Astrocyte (in vitro differentiated cells and primary cell): ENCODE measurements around the gene RAP1A. TPM values are rescaled to one million over a fixed set of nuclear protein-coding genes. Genes with fewer than 3 reads are reported as not detected.

Source experiments
- DNase-seq: peaks from one replicate; pipeline ENCODE4 v3.0.0-alpha.2; 2010; ENCODE audit warnings: low read depth
- FAIRE-seq: peaks from 2 replicates; lab custom pipeline; 2011; peaks lifted over from hg19 to GRCh38; lab: Jason Lieb, UNC
- H2AFZ ChIP-seq: 2 replicates; pipeline ENCODE4 v1.6.0; 2012; ENCODE audit warnings: low read depth, low read length, inconsistent platforms
- H3K27ac ChIP-seq: 2 replicates; pipeline ENCODE4 v1.5.1; 2011; ENCODE audit warnings: low read depth, low read length, inconsistent platforms
- H3K27me3 ChIP-seq: 2 replicates; pipeline ENCODE4 v1.6.0; 2011; ENCODE audit warnings: low read length, inconsistent platforms; ENCODE audit not compliant: insufficient read depth
- H3K36me3 ChIP-seq: 2 replicates; pipeline ENCODE4 v1.5.1; 2011; ENCODE audit warnings: low read length, inconsistent platforms; ENCODE audit not compliant: insufficient read depth
- H3K4me1 ChIP-seq: 2 replicates; pipeline ENCODE4 v1.5.1; 2011; ENCODE audit warnings: low read length, inconsistent platforms; ENCODE audit not compliant: insufficient read depth
- H3K4me2 ChIP-seq: 2 replicates; pipeline ENCODE4 v1.6.0; 2012; ENCODE audit warnings: low read length, inconsistent platforms
- H3K4me3 ChIP-seq: 2 replicates; pipeline ENCODE4 v1.5.1; 2011; ENCODE audit warnings: low read depth, mild to moderate bottlenecking, low read length, inconsistent platforms; ENCODE audit not compliant: insufficient read depth
- H3K79me2 ChIP-seq: 2 replicates; pipeline ENCODE4 v1.6.0; 2012; ENCODE audit warnings: mild to moderate bottlenecking, low read length, inconsistent platforms; ENCODE audit not compliant: insufficient read depth
- H3K9ac ChIP-seq: 2 replicates; pipeline ENCODE4 v1.6.0; 2012; ENCODE audit warnings: mild to moderate bottlenecking, low read length, inconsistent platforms
- H3K9me3 ChIP-seq: 2 replicates; pipeline ENCODE4 v1.5.1; 2012; ENCODE audit warnings: low read depth, mild to moderate bottlenecking, low read length, inconsistent platforms; ENCODE audit not compliant: insufficient read depth
- H4K20me1 ChIP-seq: 2 replicates; pipeline ENCODE4 v1.6.0; 2012; ENCODE audit warnings: low read length, inconsistent platforms; ENCODE audit not compliant: insufficient read depth
- H3K27ac Mint-ChIP-seq: one replicate; pipeline ENCODE4 v1.8.0; 2021; ENCODE audit warnings: mild to moderate bottlenecking, mixed read lengths; ENCODE audit not compliant: unreplicated experiment
- H3K27me3 Mint-ChIP-seq: one replicate; pipeline ENCODE4 v1.8.0; 2021; ENCODE audit warnings: low read depth, mixed read lengths; ENCODE audit not compliant: unreplicated experiment
- H3K36me3 Mint-ChIP-seq: one replicate; pipeline ENCODE4 v1.8.0; 2021; ENCODE audit warnings: low read depth, mixed read lengths; ENCODE audit not compliant: unreplicated experiment
- H3K4me1 Mint-ChIP-seq: one replicate; pipeline ENCODE4 v1.8.0; 2021; ENCODE audit warnings: low read depth, mixed read lengths; ENCODE audit not compliant: unreplicated experiment
- H3K4me3 Mint-ChIP-seq: one replicate; pipeline ENCODE4 v1.8.0; 2021; ENCODE audit warnings: mild to moderate bottlenecking, moderate library complexity, mixed read lengths; ENCODE audit not compliant: unreplicated experiment
- H3K9me3 Mint-ChIP-seq: one replicate; pipeline ENCODE4 v1.8.0; 2021; ENCODE audit warnings: mild to moderate bottlenecking, mixed read lengths; ENCODE audit not compliant: unreplicated experiment
- EZH2 ChIP-seq: IDR thresholded peaks from 2 replicates; pipeline ENCODE4 v1.6.1; 2012; ENCODE audit warnings: mild to moderate bottlenecking, low read length, inconsistent platforms; ENCODE audit not compliant: insufficient read depth
- total RNA-seq: library from RNA; stranded (reverse); gene quantifications from 2 replicates; pipeline ENCODE4 v1.2.1, GENCODE V29; 2021
- TF ChIP-seq, protein P1 (sequence below): IDR thresholded peaks from 2 replicates; pipeline ENCODE4 v1.5.1; 2011; ENCODE audit warnings: low read depth, mild to moderate bottlenecking, inconsistent platforms, low read length, moderate library complexity; ENCODE audit not compliant: insufficient read depth

The RAP1A gene
- total RNA-seq, 1 donor from 2014 or later, result 66.6 TPM

DNA sequence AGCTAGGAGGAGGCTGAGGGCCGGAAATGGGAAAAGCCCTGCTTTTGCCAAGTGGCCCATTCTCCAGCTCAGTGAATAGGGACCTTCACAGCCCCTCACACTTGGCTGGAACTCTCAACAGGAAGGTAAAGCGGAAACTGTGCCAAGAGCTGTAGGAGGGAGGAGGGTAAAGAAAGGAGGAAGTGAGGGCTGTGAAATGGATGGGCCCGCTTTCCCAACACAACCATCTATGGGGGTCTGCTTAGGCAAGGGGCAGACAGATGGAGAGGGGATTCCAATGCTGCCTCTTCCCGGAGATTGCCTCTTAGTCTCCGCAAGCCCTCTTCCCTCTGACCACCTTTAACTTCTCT lies 114.4 kb downstream of the RAP1A start:
- Mint-ChIP-seq H3K4me3 (no peak overlapping the region), H3K4me1 (peaks cover 18% of the 10 kb centered on the region), H3K27ac (no peak overlapping the region), H3K36me3 (peaks cover 9% of the 10 kb centered on the region), H3K9me3 (no peaks in the 10 kb centered on the region), H3K27me3 (no peaks in the 10 kb centered on the region)
- no peaks in the 10 kb centered on the region for H3K9me3 ChIP-seq
- H2AFZ ChIP-seq, result peak overlapping the region; percentile 26
- peak overlapping the region; percentile 68 for H3K4me2 ChIP-seq
- no peaks in the 10 kb centered on the region for H3K79me2 ChIP-seq
- FAIRE-seq, result no peak
- H3K4me1 ChIP-seq, result peaks cover 33% of the 10 kb centered on the region
- no peaks in the 10 kb centered on the region for H3K27me3 ChIP-seq
- TF ChIP-seq, protein P1, sequence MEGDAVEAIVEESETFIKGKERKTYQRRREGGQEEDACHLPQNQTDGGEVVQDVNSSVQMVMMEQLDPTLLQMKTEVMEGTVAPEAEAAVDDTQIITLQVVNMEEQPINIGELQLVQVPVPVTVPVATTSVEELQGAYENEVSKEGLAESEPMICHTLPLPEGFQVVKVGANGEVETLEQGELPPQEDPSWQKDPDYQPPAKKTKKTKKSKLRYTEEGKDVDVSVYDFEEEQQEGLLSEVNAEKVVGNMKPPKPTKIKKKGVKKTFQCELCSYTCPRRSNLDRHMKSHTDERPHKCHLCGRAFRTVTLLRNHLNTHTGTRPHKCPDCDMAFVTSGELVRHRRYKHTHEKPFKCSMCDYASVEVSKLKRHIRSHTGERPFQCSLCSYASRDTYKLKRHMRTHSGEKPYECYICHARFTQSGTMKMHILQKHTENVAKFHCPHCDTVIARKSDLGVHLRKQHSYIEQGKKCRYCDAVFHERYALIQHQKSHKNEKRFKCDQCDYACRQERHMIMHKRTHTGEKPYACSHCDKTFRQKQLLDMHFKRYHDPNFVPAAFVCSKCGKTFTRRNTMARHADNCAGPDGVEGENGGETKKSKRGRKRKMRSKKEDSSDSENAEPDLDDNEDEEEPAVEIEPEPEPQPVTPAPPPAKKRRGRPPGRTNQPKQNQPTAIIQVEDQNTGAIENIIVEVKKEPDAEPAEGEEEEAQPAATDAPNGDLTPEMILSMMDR, result no peak
- no peak for TF ChIP-seq EZH2
- H3K4me3 ChIP-seq, result no peak overlapping the region
- H3K9ac ChIP-seq, result peak overlapping the region; percentile 21
- peak overlapping the region; percentile 36 for H3K27ac ChIP-seq
- H3K36me3 ChIP-seq, result no peaks in the 10 kb centered on the region
- DNase-seq, result no peak
- H4K20me1 ChIP-seq, result peaks cover 27% of the 10 kb centered on the region

DNA sequence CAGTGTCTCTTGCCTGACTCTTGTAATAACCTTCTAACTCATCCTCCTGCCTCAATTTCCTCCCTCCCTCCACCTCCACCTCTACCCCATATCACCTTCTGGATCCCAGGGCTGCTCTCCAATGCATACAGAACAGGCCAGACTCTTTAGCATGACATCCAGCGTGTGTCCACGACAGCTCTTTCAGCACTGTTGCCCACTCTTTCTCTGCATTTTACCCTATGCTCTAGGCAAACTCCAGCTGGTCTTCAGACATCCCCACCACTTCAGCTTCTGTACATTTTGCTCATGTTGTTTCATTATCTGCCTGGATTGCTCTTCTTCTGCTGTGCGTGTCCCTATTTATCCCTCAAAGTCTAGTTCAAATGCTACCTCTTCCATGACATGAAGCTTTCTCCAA lies 114.8 kb downstream of the RAP1A start:
- H3K36me3 Mint-ChIP-seq, result peaks cover 9% of the 10 kb centered on the region
- peaks cover 18% of the 10 kb centered on the region for H3K4me1 Mint-ChIP-seq
- no peaks in the 10 kb centered on the region for H3K27me3 Mint-ChIP-seq
- no peak overlapping the region for H2AFZ ChIP-seq
- peaks cover 33% of the 10 kb centered on the region for H3K4me1 ChIP-seq
- H3K4me3 Mint-ChIP-seq, result no peak overlapping the region
- no peak overlapping the region for H3K27ac ChIP-seq
- no peak overlapping the region for H3K9ac ChIP-seq
- no peak overlapping the region for H3K27ac Mint-ChIP-seq
- H3K79me2 ChIP-seq, result no peaks in the 10 kb centered on the region
- H3K9me3 Mint-ChIP-seq, result no peaks in the 10 kb centered on the region
- no peak for FAIRE-seq
- H3K36me3 ChIP-seq, result no peaks in the 10 kb centered on the region
- H3K9me3 ChIP-seq, result no peaks in the 10 kb centered on the region
- TF ChIP-seq, protein P1, result no peak
- TF ChIP-seq EZH2, result no peak
- no peaks in the 10 kb centered on the region for H3K27me3 ChIP-seq
- no peak overlapping the region for H3K4me3 ChIP-seq
- no peak for DNase-seq
- peaks cover 27% of the 10 kb centered on the region for H4K20me1 ChIP-seq
- H3K4me2 ChIP-seq, result peak overlapping the region; percentile 68

DNA sequence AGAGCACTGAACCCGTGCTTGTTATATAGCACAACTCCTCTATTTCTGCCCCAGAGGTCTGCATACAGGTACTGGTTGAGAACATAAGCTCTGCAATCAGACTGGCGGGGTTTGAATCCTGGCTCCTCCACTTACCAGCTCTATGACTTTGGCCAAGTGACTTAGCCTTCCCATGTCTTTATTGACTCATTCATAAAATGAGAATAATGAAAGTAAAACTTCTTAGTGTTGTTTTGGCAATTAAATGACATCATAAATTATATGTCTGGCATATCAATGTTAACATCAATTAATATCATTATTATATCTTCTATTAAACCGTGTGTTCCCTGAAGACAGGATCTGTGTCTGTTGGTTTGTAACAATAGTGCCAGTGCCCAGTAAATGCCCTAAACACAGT lies 115.3 kb downstream of the RAP1A start:
- Mint-ChIP-seq H3K36me3 (peaks cover 9% of the 10 kb centered on the region), H3K9me3 (no peaks in the 10 kb centered on the region), H3K4me3 (no peak overlapping the region), H3K27me3 (peaks cover 2% of the 10 kb centered on the region), H3K4me1 (peaks cover 18% of the 10 kb centered on the region), H3K27ac (no peak overlapping the region)
- peaks cover 23% of the 10 kb centered on the region for H4K20me1 ChIP-seq
- H3K27me3 ChIP-seq, result no peaks in the 10 kb centered on the region
- no peak overlapping the region for H3K4me3 ChIP-seq
- no peak for FAIRE-seq
- no peak overlapping the region for H2AFZ ChIP-seq
- H3K9me3 ChIP-seq, result no peaks in the 10 kb centered on the region
- TF ChIP-seq EZH2, result no peak
- TF ChIP-seq, protein P1, result no peak
- H3K9ac ChIP-seq, result no peak overlapping the region
- H3K79me2 ChIP-seq, result no peaks in the 10 kb centered on the region
- DNase-seq, result no peak
- no peak overlapping the region for H3K27ac ChIP-seq
- peaks cover 36% of the 10 kb centered on the region for H3K4me1 ChIP-seq
- H3K36me3 ChIP-seq, result no peaks in the 10 kb centered on the region
- no peak overlapping the region for H3K4me2 ChIP-seq
